Kidney (tissue), 14 donors: Measurements from ENCODE around the gene MCRIP1. TPM values are rescaled to one million over a fixed set of nuclear protein-coding genes. Genes with fewer than 3 reads are reported as not detected.

Experiments
- DNase-seq, 5 donors: peaks; one replicate each; pipeline ENCODE4 v3.0.0-alpha.2; 2013 to 2020
- FAIRE-seq: peaks from 2 replicates; lab custom pipeline; 2012; peaks lifted over from hg19 to GRCh38; lab: Jason Lieb, UNC
- H3K27ac ChIP-seq, 2 donors: one replicate each; pipeline ENCODE4 v1.7.0; 2013; ENCODE audit warnings: low read depth in 2 of 2, low read length in 2 of 2, inconsistent platforms in 1 of 2
- H3K27me3 ChIP-seq: one replicate; pipeline ENCODE4 v1.7.1; 2013; ENCODE audit warnings: low read length, inconsistent platforms; ENCODE audit not compliant: control insufficient read depth, insufficient read depth
- H3K36me3 ChIP-seq, 3 donors: one replicate each; pipeline versions ENCODE4 v1.7.0 to v1.7.1; 2013; ENCODE audit warnings: low read length in 3 of 3, control low read depth in 1 of 3, inconsistent platforms in 1 of 3; ENCODE audit not compliant: insufficient read depth in 3 of 3, control insufficient read depth in 2 of 3
- H3K4me1 ChIP-seq, 3 donors: one replicate each; pipeline versions ENCODE4 v1.7.0 to v1.7.1; 2013; ENCODE audit warnings: low read length in 3 of 3, inconsistent platforms in 1 of 3, low read depth in 1 of 3; ENCODE audit not compliant: control insufficient read depth in 2 of 3, insufficient read depth in 2 of 3
- H3K4me3 ChIP-seq, 3 donors: one replicate each; pipeline versions ENCODE4 v1.7.0 to v1.8.1; 2013; ENCODE audit warnings: low read length in 3 of 3, control low read depth in 1 of 3, inconsistent platforms in 1 of 3
- H3K9ac ChIP-seq, 3 donors: one replicate each; pipeline versions ENCODE4 v1.7.0 to v1.7.1; 2013; ENCODE audit warnings: low read length in 3 of 3, control low read depth in 1 of 3, inconsistent platforms in 1 of 3
- H3K9me3 ChIP-seq, 3 donors: one replicate each; pipeline versions ENCODE4 v1.7.0 to v1.7.1; 2013; ENCODE audit warnings: low read length in 3 of 3, control low read depth in 1 of 3, inconsistent platforms in 1 of 3; ENCODE audit not compliant: control insufficient read depth in 2 of 3, insufficient read depth in 1 of 3
- CTCF ChIP-seq: IDR thresholded peaks from 3 replicates; pipeline ENCODE4 v1.5.1; 2012; ENCODE audit warnings: mild to moderate bottlenecking, moderate library complexity, borderline replicate concordance; ENCODE audit not compliant: insufficient read depth; ENCODE audit errors: extremely low read depth
- intact Hi-C: fragments of 100-400 bp; cut with DNase I; formaldehyde crosslinking; loops from one replicate; pipeline ENCODE4 v1.11.1; 2022
- polyA plus RNA-seq: library from polyadenylated mRNA; stranded (reverse); fragments of 350-450 nt; fragmentation: Illumina TruSeq; extraction: RNeasy Lipid Tissue Mini Kit (QIAGEN cat#74804); gene quantifications from one replicate; pipeline ENCODE4 v1.2.3, GENCODE V29; 2014; ENCODE audit warnings: low read depth, low replicate concordance; ENCODE audit not compliant: insufficient read depth
- total RNA-seq: library from RNA; stranded (reverse); fragmentation: NEBNext Ultra II Directional; extraction: Animal tissue kit (Norgen Biotek cat#: 25700); gene quantifications from one replicate; pipeline ENCODE4 v1.2.1, GENCODE V29; 2021
- donor health status: control.
- donor health status: control.
- donor health status: control.
- donor health status: control.
- donor health status: control.
- donor health status: DM: yes; HTN: yes; CAD: no.
- donor health status: Normal renal cell carcinoma (clear cell type).

The MCRIP1 gene
- total and polyA plus RNA-seq, 2 donors from 2014 or later = 88.3 to 151 TPM

- Histone ChIP-seq H3K27ac (no peak overlapping the region), H3K9me3 (no peaks in the 10 kb centered on the region), H3K36me3 (peaks cover 0 to 45% (median 12%) of the 10 kb centered on the region in 3 donors), H3K4me1 (no peaks in the 10 kb centered on the region), H3K9ac (no peak overlapping the region), H3K4me3 (no peak overlapping the region), H3K27me3 (no peaks in the 10 kb centered on the region)
- no peak for FAIRE-seq
- DNase-seq = peak in 1 of 5 donors; percentile 76
- no peak for TF ChIP-seq CTCF
- intact Hi-C loops = no loop called here
These were observed 13.9 kb upstream of the MCRIP1 start for GRCh38 chr17:81846743-81847689.

GRCh38 chr17:81845881-81846742 is 13.0 kb upstream of the MCRIP1 start:
- Histone ChIP-seq H3K4me1 (no peaks in the 10 kb centered on the region), H3K36me3 (peaks cover 0 to 37% (median 12%) of the 10 kb centered on the region in 3 donors), H3K27ac (no peak overlapping the region), H3K9me3 (no peaks in the 10 kb centered on the region), H3K4me3 (no peak overlapping the region), H3K27me3 (no peaks in the 10 kb centered on the region), H3K9ac (no peak overlapping the region)
- intact Hi-C loops = no loop called here
- DNase-seq = no peak
- TF ChIP-seq CTCF = no peak
- no peak for FAIRE-seq

DNA sequence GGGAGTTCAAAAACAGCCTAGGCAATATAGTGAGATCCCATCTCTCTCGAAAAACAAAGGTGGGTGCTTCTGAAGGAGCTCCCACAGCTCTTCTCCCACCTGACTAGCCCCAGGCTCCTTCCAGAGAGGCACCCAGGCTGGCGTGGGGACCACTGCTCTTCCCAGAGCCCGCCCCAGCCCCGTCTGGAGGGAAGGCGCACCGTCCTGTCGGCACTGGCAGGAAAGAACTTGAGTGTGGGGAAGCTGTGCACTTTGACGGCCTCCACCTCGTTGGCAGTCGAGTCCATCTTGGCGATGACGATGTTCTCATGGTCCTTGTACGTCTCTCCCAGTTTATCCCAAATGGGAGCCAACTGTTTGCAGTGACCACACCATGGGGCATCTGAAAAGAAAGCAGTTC is 12.3 kb upstream of the MCRIP1 start:
- intact Hi-C loops = no loop called here
- H3K36me3 ChIP-seq = peaks cover 0 to 37% (median 12%) of the 10 kb centered on the region in 3 donors

More for the DNA sequence above, 12.3 kb upstream of the MCRIP1 start:
- no peaks in the 10 kb centered on the region for H3K4me1 ChIP-seq
- no peak overlapping the region for H3K9ac ChIP-seq
- H3K27ac ChIP-seq = no peak overlapping the region
- no peaks in the 10 kb centered on the region for H3K9me3 ChIP-seq
- DNase-seq (no peak), FAIRE-seq (no peak)
- H3K27me3 ChIP-seq = no peaks in the 10 kb centered on the region
- no peak for TF ChIP-seq CTCF
- H3K4me3 ChIP-seq = no peak overlapping the region
